HUES64 (cell line): ENCODE data around the gene PPP1R2B.
"Not testable (repeated sequence)": the region's sequence is repeated elsewhere in the genome, so short reads cannot be mapped to it uniquely, and the experiment has no call there.

Experiments
- H3K27ac ChIP-seq: 2 replicates; pipeline ENCODE4 v1.7.0; 2013; ENCODE audit warnings: low read depth, low read length, inconsistent platforms
- H3K27me3 ChIP-seq: 2 replicates; pipeline ENCODE4 v1.6.1; 2013; ENCODE audit warnings: mild to moderate bottlenecking, low read length; ENCODE audit not compliant: insufficient read depth
- H3K36me3 ChIP-seq: 2 replicates; pipeline ENCODE4 v1.6.1; 2013; ENCODE audit warnings: mild to moderate bottlenecking, low read length; ENCODE audit not compliant: insufficient read depth
- H3K4me1 ChIP-seq: 2 replicates; pipeline ENCODE4 v1.6.1; 2013; ENCODE audit warnings: mild to moderate bottlenecking, low read length, moderate library complexity; ENCODE audit not compliant: insufficient read depth
- H3K4me3 ChIP-seq: 2 replicates; pipeline ENCODE4 v1.5.1; 2013; ENCODE audit warnings: mild to moderate bottlenecking, low read length, moderate library complexity
- H3K9ac ChIP-seq: 2 replicates; pipeline ENCODE4 v1.6.1; 2013; ENCODE audit warnings: mild to moderate bottlenecking, low read depth, low read length
- H3K9me3 ChIP-seq: 2 replicates; pipeline ENCODE4 v1.6.1; 2013; ENCODE audit warnings: low read depth, low read length; ENCODE audit not compliant: insufficient read depth
- WGBS: fragments of 150-250, 120-280 bp; methylation state at CpG from one replicate; pipeline ENCODE4 v1.1.7; 2013; ENCODE audit warnings: missing lambda C conversion rate; 5-methylcytosine and 5-hydroxymethylcytosine counted together

PPP1R2B gene

DNA sequence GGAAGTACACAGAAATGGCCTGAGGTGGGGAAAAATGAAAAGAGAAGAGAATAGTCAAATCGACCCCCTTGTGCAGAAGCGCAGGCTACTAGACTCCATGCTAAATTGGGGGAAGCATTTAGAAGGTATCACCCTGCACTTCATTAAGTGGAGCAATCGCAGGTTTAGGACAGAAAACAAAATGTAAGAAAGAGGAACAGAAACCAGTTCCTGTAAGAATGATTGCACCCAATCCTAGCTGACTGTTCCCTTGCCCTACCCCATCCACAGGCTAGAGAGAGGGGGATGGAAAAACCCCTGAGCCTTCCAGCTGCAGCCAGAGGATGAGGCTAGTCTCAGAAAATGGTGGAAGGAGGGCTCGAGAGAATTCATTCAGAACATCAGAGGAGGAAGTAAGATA, 23.9 kb upstream of the PPP1R2B start:
- peaks cover 14% of the 10 kb centered on the region; the same call in 1 of the 2 replicates for H3K4me1 ChIP-seq
- no peak overlapping the region for H3K4me3 ChIP-seq
- no peak overlapping the region for H3K9ac ChIP-seq
- H3K27me3 ChIP-seq = no peaks in the 10 kb centered on the region
- no peaks in the 10 kb centered on the region for H3K9me3 ChIP-seq
- H3K36me3 ChIP-seq = no peaks in the 10 kb centered on the region
- WGBS = 93% methylated on average over 4 of the region's 4 CpGs
- H3K27ac ChIP-seq = no peak overlapping the region

DNA sequence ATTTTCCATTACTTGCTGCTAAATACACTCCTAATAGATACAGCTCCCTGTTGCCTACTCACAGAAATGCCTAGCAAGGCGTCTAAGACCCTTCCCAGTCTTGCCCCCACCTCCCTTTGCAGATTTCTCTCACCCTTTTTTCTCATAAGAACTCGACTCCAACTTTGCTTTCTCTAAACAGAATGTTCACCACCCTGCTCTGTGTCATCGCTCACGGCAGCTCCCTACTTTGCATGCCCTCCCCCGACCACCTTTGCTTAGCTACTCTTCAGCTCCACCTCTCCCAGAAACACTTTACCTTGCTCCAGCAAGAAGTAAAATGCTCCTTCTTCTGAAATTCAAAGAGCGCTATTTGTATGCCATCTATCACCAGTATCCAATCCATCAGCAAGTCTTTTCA, 15.2 kb upstream of the PPP1R2B start:
- H3K9me3 ChIP-seq = no peaks in the 10 kb centered on the region
- no peak overlapping the region for H3K4me3 ChIP-seq
- no peak overlapping the region for H3K9ac ChIP-seq
- H3K27ac ChIP-seq = no peak overlapping the region
- WGBS = 75% methylated on average over 6 of the region's 6 CpGs
- 0 out of 2 replicates have a peak, but pooled peaks cover 2% of the 10 kb centered on the region for H3K4me1 ChIP-seq
- no peaks in the 10 kb centered on the region for H3K27me3 ChIP-seq
- H3K36me3 ChIP-seq = no peaks in the 10 kb centered on the region

DNA sequence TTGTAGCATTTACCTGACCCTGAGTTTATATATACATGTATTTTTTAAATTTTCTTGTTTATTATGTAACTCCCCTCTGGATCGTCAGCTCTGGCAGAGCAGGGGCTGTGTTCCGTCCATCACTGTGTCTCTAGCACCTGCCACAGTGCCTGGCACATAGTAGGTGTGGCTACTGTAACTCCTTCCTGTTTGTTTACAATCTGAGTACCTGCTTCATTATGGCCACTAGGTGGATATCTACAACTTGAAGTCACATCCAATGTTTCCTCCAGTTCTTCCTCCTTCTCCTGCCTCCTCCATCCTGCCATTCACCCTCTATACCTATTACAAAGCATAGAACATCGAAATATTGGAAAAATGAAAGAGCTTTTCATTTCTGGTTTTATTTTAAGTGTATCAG, 14.2 kb upstream of the PPP1R2B start:
- Histone ChIP-seq H3K27ac (no peak overlapping the region), H3K9ac (no peak overlapping the region), H3K4me1 (0 out of 2 replicates have a peak, but pooled peaks cover 2% of the 10 kb centered on the region), H3K4me3 (no peak overlapping the region), H3K36me3 (no peaks in the 10 kb centered on the region), H3K27me3 (no peaks in the 10 kb centered on the region), H3K9me3 (no peaks in the 10 kb centered on the region)
- WGBS = 86% methylated on average over 3 of the region's 3 CpGs

- Histone ChIP-seq H3K4me1 (0 out of 2 replicates have a peak, but pooled peaks cover 2% of the 10 kb centered on the region), H3K27me3 (no peaks in the 10 kb centered on the region), H3K36me3 (no peaks in the 10 kb centered on the region), H3K27ac (no peak overlapping the region), H3K9ac (no peak overlapping the region), H3K9me3 (no peaks in the 10 kb centered on the region), H3K4me3 (no peak overlapping the region)
- 95% methylated on average over 3 of the region's 3 CpGs for WGBS
Measured at GRCh38 chr5:156836846-156837245, 13.2 kb upstream of the PPP1R2B start.

DNA sequence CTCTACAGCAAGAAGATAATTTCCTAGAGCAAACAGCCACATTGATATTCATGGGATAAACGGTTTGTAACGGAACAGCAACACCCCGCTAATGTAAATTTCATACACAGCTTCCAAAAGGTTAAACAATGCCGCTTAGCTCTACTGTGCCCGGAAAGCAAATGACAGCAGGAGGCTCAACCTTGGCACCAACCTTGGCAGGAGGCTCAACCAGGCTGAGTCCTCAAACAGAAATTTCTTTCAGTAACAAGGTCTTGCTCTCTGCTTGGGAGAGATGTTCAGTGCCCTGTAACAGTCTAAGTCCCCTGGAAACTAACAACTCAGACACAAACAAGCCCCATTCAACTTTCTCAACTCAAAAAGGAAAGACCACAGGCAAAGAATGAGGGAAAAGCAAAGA, 11.1 kb upstream of the PPP1R2B start:
- Histone ChIP-seq H3K4me3 (no peak overlapping the region), H3K9me3 (no peaks in the 10 kb centered on the region), H3K27ac (no peak overlapping the region), H3K4me1 (0 out of 2 replicates have a peak, but pooled peaks cover 2% of the 10 kb centered on the region), H3K27me3 (no peaks in the 10 kb centered on the region), H3K9ac (no peak overlapping the region), H3K36me3 (no peaks in the 10 kb centered on the region)
- 96% methylated on average over 5 of the region's 5 CpGs for WGBS

DNA sequence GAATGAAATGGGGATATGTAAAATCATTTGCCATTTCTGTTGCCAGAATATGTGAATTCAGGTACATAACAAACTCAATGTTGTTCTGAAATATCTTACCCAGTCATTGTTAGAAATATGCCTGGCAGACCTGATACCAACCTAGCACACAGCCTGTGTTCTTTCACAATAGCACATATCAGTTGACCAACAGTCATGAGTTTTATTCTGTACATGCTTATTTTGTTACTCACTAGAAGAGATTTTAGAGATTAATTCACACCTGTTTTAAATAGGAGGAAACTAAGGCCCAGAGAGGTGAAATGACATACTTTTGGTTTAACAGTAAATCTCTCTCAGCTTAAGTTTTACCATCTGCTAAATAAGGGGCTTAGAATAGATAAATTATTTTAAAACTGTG, 8.4 kb upstream of the PPP1R2B start:
- Histone ChIP-seq H3K9me3 (no peaks in the 10 kb centered on the region), H3K4me3 (no peak overlapping the region), H3K27ac (no peak overlapping the region), H3K27me3 (no peaks in the 10 kb centered on the region), H3K4me1 (no peaks in the 10 kb centered on the region), H3K9ac (no peak overlapping the region), H3K36me3 (no peaks in the 10 kb centered on the region)

DNA sequence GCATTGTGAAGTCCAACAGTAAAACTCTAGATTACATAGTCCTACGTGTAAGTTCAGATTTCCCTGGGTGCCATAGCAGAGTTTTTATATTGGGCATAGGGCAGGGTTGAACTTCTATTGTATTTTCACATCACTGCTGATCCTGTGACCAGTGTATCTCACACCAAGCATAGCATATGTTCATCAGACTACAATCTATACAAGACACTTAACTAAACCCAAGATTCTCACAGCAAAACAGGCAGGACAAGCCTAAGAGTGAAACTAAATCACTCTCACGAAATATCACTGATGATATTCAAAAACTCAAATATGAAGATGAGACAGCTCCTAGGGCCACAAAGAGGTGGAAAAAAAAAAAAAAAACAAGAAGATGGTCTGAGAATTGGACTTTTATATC, 3.2 kb upstream of the PPP1R2B start:
- Histone ChIP-seq H3K4me1 (no peaks in the 10 kb centered on the region), H3K4me3 (no peak overlapping the region), H3K27ac (no peak overlapping the region), H3K9me3 (0 out of 2 replicates have a peak, but pooled peaks cover 3% of the 10 kb centered on the region), H3K9ac (no peak overlapping the region), H3K36me3 (no peaks in the 10 kb centered on the region), H3K27me3 (no peaks in the 10 kb centered on the region)
- 83% methylated on average over 2 of the region's 2 CpGs for WGBS

GRCh38 chr5:156848447-156848846, 1.6 kb upstream of the PPP1R2B start:
- not testable (repeated sequence) for H3K36me3 ChIP-seq, H3K27me3 ChIP-seq, H3K4me3 ChIP-seq, H3K9ac ChIP-seq, H3K27ac ChIP-seq, H3K4me1 ChIP-seq, H3K9me3 ChIP-seq
- 100% methylated on average over 1 of the region's 1 CpG for WGBS

DNA sequence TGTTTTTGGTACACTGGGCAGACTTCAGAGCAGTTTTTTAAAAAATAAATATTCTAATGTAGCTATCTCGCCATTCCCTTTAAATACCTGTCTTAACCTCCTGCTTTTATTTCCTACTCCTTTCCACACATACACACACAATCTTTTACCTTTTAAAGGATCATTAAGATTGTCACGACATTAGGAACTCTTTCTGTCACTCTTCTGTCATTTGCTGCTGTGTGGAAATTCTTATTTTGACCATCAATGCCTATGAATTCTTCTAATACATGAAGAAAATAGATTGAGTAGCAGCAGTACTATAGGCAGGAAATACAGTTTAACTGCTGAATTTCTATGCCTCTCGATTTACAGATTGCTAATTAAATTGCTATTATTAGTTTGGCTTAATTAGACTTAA, 1.8 kb downstream of the PPP1R2B start:
- Histone ChIP-seq H3K9me3 (peaks cover 14% of the 10 kb centered on the region; the same call in 1 of the 2 replicates), H3K36me3 (no peaks in the 10 kb centered on the region), H3K9ac (no peak overlapping the region), H3K4me1 (no peaks in the 10 kb centered on the region), H3K27ac (no peak overlapping the region), H3K27me3 (no peaks in the 10 kb centered on the region), H3K4me3 (no peak overlapping the region)
- whole genome bisulfite sequencing = 93% methylated on average over 3 of the region's 3 CpGs

- H3K27me3 ChIP-seq, H3K4me3 ChIP-seq, H3K9ac ChIP-seq, H3K27ac ChIP-seq, H3K4me1 ChIP-seq, H3K36me3 ChIP-seq: not testable (repeated sequence)
- WGBS = 93% methylated on average over 2 of the region's 2 CpGs
- H3K9me3 ChIP-seq = peaks cover 14% of the 10 kb centered on the region; the same call in 1 of the 2 replicates
Measured at GRCh38 chr5:156853055-156853454, 3.0 kb downstream of the PPP1R2B start.

DNA sequence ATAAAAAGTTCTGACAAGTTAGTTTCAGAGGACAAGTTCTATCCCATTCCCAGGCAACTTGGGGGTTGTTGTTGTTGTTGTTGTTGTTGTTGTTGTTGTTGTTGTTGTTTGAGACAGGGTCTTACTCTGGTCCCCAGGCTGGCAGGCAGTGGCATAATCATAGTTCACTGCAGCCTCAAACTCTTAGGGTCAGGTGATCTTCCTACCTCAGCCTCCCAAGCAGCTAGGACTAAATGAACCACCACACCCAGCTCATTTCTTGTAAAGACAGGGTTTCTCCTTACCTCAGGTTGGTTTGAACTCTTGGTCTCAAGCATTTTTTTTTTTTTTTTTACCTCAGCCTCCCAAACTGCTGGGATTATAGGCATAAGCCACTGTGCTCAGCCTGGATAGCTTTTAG, 15.3 kb downstream of the PPP1R2B start:
- Histone ChIP-seq H3K36me3 (no peaks in the 10 kb centered on the region), H3K4me3 (no peak overlapping the region), H3K9me3 (no peaks in the 10 kb centered on the region), H3K27ac (no peak overlapping the region), H3K27me3 (no peaks in the 10 kb centered on the region), H3K4me1 (no peaks in the 10 kb centered on the region), H3K9ac (no peak overlapping the region)

DNA sequence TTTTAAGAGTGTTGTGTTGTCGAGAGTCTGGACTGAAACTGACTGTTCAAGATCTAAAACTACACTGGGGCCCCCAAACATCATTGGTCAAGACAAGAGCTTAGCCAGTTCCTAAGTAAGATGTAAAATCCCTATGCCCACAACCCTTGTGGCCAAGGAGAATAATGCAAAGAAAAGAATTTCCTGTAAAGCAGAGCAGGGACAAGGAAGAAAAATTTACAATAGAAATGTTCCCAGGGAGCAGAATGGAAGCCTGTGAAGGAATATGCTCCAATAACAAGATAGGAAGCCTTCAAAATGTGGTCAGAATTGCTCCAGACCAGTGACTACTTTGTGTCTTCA, 20.4 kb downstream of the PPP1R2B start:
- Histone ChIP-seq H3K9ac (no peak overlapping the region), H3K4me3 (no peak overlapping the region), H3K9me3 (no peaks in the 10 kb centered on the region), H3K27ac (no peak overlapping the region), H3K27me3 (no peaks in the 10 kb centered on the region), H3K4me1 (no peaks in the 10 kb centered on the region), H3K36me3 (no peaks in the 10 kb centered on the region)
- 90% methylated on average over 1 of the region's 1 CpG for WGBS
